Smooth muscle cell (in vitro differentiated cells): ENCODE data around the gene BBIP1. TPM values are rescaled to one million over a fixed set of nuclear protein-coding genes. Genes with fewer than 3 reads are reported as not detected.
A peak's percentile ranks its signal among the peaks of the same experiment; 100 is the strongest.

Source experiments
- DNase-seq: peaks from one replicate; lab custom pipeline; 2025; ENCODE audit not compliant: unreplicated experiment; lab: John Stamatoyannopoulos, UW
- H2AFZ ChIP-seq: fragments of 200-600 bp; sonication (generic); 2 replicates; pipeline ENCODE4 v1.6.0; 2016; ENCODE audit warnings: antibody characterized with exemption, low read depth, mild to moderate bottlenecking
- H3F3A ChIP-seq: fragments of 200-600 bp; sonication (generic); 2 replicates; pipeline ENCODE4 v1.6.0; 2017; ENCODE audit warnings: antibody characterized with exemption, low read depth
- H3K27ac ChIP-seq: fragments of 200-600 bp; sonication (generic); 2 replicates; pipeline ENCODE4 v1.5.1; 2016; ENCODE audit warnings: low read depth, mild to moderate bottlenecking
- H3K27me3 ChIP-seq: fragments of 200-600 bp; sonication (generic); 2 replicates; pipeline ENCODE4 v1.6.1; 2016; ENCODE audit warnings: low read depth, mild to moderate bottlenecking
- H3K36me3 ChIP-seq: fragments of 200-600 bp; sonication (generic); 2 replicates; pipeline ENCODE4 v1.5.1; 2016; ENCODE audit warnings: low read depth
- H3K4me1 ChIP-seq: fragments of 200-600 bp; sonication (generic); 2 replicates; pipeline ENCODE4 v1.5.1; 2016; ENCODE audit warnings: low read depth
- H3K4me2 ChIP-seq: fragments of 200-600 bp; sonication (generic); 2 replicates; pipeline ENCODE4 v1.6.0; 2016; ENCODE audit warnings: mild to moderate bottlenecking
- H3K4me3 ChIP-seq: fragments of 200-600 bp; sonication (generic); 2 replicates; pipeline ENCODE4 v1.5.1; 2016; ENCODE audit warnings: mild to moderate bottlenecking
- H3K79me2 ChIP-seq: fragments of 200-600 bp; sonication (generic); 2 replicates; pipeline ENCODE4 v1.6.0; 2016; ENCODE audit warnings: low read depth, mild to moderate bottlenecking
- H3K9ac ChIP-seq: fragments of 200-600 bp; sonication (generic); 2 replicates; pipeline ENCODE4 v1.6.0; 2016; ENCODE audit warnings: low read depth
- H3K9me3 ChIP-seq: fragments of 200-600 bp; sonication (generic); replicated peaks from 2 replicates; pipeline ENCODE4 v1.5.1; 2016; ENCODE audit warnings: low read depth
- H4K20me1 ChIP-seq: fragments of 200-600 bp; sonication (generic); 2 replicates; pipeline ENCODE4 v1.6.0; 2016; ENCODE audit warnings: low read depth
- WGBS: methylation state at CpG from one replicate; pipeline ENCODE4 v1.1.7; 2016; ENCODE audit warnings: low lambda C conversion rate; 5-methylcytosine and 5-hydroxymethylcytosine counted together
- polyA plus RNA-seq: library from polyadenylated mRNA; unstranded; fragments of >200 nt; fragmentation: Nextera tagmentation; extraction: Ambion mirVana; gene quantifications from 2 replicates; pipeline ENCODE4 v1.2.1, GENCODE V29; 2016
- total RNA-seq: library from RNA; depleted of rRNA; stranded (reverse); fragments of >200 nt; gene quantifications from 2 replicates; pipeline ENCODE4 v1.2.3, GENCODE V29; 2014
- TF ChIP-seq, protein P1 (sequence below): fragments of 200-600 bp; sonication (generic); IDR thresholded peaks from 2 replicates; pipeline ENCODE4 v1.5.1; 2017; ENCODE audit warnings: borderline replicate concordance, mild to moderate bottlenecking, antibody characterized with exemption; ENCODE audit not compliant: insufficient read depth, poor library complexity, severe bottlenecking

Gene BBIP1
- total and polyA plus RNA-seq, 2 experiments from 2014 or later, result 17.8 to 22.3 TPM

DNA sequence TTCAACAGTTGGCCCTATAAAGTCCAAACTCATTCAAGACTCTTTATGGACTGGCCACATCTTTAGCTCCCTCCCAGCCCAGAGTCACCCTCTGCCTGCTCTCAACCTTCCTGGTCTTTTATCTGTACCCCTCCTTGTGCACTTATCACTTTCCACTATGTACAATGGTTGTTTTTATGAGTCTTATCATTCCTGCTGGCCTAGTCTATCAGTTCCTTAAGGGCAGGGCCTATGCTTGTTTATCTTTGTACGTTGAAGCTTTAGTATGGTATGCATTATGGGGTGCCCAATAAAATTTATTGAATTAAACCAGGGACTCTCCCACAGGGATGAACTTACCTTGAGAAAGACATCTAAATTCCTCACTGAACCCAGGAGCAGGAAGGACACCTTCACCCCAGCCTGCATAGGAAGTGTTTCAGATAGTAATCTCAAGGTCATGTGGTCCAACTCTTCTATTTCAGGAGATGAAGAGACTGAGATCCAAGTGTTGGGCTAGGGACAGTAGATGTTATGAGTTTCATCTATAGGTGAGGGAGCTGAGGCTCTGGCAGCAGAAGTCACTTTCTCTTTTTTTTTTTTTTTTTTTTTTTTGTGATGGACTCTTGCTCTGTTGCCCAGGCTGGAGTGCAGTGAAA is 60.6 kb downstream of the BBIP1 start:
- H3K27ac ChIP-seq, result no peak overlapping the region
- no peak overlapping the region for H3K4me2 ChIP-seq
- no peak for DNase-seq

GRCh38 chr10:110857265-110858171 is 61.5 kb downstream of the BBIP1 start:
- WGBS, result 32% methylated on average over 12 of the region's 12 CpGs
- Histone ChIP-seq H2AFZ (no peak overlapping the region), H3K36me3 (no peaks in the 10 kb centered on the region), H3F3A (no peaks in the 10 kb centered on the region), H3K4me2 (peak overlapping the region; percentile 24), H4K20me1 (no peaks in the 10 kb centered on the region), H3K9me3 (no peaks in the 10 kb centered on the region), H3K27me3 (no peaks in the 10 kb centered on the region), H3K27ac (no peak overlapping the region), H3K4me3 (no peak overlapping the region), H3K9ac (no peak overlapping the region), H3K79me2 (no peaks in the 10 kb centered on the region), H3K4me1 (no peaks in the 10 kb centered on the region)
- TF ChIP-seq, protein P1, sequence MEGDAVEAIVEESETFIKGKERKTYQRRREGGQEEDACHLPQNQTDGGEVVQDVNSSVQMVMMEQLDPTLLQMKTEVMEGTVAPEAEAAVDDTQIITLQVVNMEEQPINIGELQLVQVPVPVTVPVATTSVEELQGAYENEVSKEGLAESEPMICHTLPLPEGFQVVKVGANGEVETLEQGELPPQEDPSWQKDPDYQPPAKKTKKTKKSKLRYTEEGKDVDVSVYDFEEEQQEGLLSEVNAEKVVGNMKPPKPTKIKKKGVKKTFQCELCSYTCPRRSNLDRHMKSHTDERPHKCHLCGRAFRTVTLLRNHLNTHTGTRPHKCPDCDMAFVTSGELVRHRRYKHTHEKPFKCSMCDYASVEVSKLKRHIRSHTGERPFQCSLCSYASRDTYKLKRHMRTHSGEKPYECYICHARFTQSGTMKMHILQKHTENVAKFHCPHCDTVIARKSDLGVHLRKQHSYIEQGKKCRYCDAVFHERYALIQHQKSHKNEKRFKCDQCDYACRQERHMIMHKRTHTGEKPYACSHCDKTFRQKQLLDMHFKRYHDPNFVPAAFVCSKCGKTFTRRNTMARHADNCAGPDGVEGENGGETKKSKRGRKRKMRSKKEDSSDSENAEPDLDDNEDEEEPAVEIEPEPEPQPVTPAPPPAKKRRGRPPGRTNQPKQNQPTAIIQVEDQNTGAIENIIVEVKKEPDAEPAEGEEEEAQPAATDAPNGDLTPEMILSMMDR, result no peak
- DNase-seq, result no peak

More for the DNA sequence above, 60.6 kb downstream of the BBIP1 start:
- H3K36me3 ChIP-seq, result no peaks in the 10 kb centered on the region
- no peak overlapping the region for H2AFZ ChIP-seq
- 22% methylated on average over 1 of the region's 1 CpG for WGBS
- no peak overlapping the region for H3K4me3 ChIP-seq
- no peaks in the 10 kb centered on the region for H3K27me3 ChIP-seq
- H3K9ac ChIP-seq, result no peak overlapping the region
- H3F3A ChIP-seq, result no peaks in the 10 kb centered on the region
- TF ChIP-seq, protein P1, result no peak
- H3K79me2 ChIP-seq, result no peaks in the 10 kb centered on the region
- H4K20me1 ChIP-seq, result no peaks in the 10 kb centered on the region
- H3K9me3 ChIP-seq, result no peaks in the 10 kb centered on the region
- no peaks in the 10 kb centered on the region for H3K4me1 ChIP-seq

DNA sequence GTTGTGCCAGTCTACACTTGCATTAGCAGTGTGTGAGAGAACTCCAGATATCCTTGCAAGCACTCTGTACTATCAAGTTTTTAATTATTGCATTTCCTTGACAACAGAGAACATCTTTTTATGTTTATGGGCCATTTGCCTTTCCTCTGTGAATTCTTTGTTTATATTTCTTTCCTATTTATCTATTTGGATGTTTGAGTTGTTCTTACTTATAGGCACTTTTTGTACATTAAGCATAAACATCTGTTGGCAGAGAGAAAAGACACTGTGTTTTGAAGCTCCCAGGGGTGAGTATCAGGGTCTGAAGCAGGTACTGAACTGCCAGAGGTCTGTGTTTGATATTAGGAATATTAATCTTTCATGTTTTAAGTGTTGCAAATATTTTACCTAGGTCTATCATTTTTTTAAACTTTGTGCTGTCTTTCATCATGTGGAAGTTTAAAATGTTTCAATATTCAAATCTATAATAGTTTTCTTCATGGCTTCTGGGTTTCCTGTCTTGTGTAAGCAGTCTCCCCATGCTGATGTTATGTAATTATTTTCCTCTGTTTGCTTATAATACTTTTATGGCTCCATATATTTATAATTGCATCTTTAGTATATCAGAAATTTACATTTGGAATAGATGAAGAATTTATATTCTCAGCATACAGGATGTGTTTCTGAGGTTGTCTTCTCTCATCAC is 64.9 kb downstream of the BBIP1 start:
- no peaks in the 10 kb centered on the region for H3K36me3 ChIP-seq
- H3K27ac ChIP-seq, result no peak overlapping the region
- H3F3A ChIP-seq, result no peaks in the 10 kb centered on the region
- no peak for DNase-seq
- H3K4me3 ChIP-seq, result no peak overlapping the region
- H3K79me2 ChIP-seq, result no peaks in the 10 kb centered on the region
- H3K27me3 ChIP-seq, result no peaks in the 10 kb centered on the region
- H3K4me1 ChIP-seq, result peaks cover 8% of the 10 kb centered on the region
- H3K9ac ChIP-seq, result no peak overlapping the region
- no peaks in the 10 kb centered on the region for H4K20me1 ChIP-seq
- TF ChIP-seq, protein P1, result no peak
- no peaks in the 10 kb centered on the region for H3K9me3 ChIP-seq
- no peak overlapping the region for H3K4me2 ChIP-seq
- H2AFZ ChIP-seq, result no peak overlapping the region
